Natural killer cell (primary cell): Measurements from ENCODE around the gene DDIT4. TPM values are rescaled to one million over a fixed set of nuclear protein-coding genes. Genes with fewer than 3 reads are reported as not detected.
A peak's percentile ranks its signal among the peaks of the same experiment; 100 is the strongest.

Experiments used
- ATAC-seq, 3 donors: fragments of 150-1000 bp in 2 of 3; fragments of 200-7000 bp in 1 of 3; cut with Tn5 transposase; 1 replicate in 1 of 3; 2 replicates in 2 of 3; pipeline ENCODE4 v1.10.0; 2021; ENCODE audit warnings: mild to moderate bottlenecking in 2 of 3, moderate library complexity in 2 of 3
- DNase-seq, 2 donors: peaks; one replicate each; pipeline versions ENCODE4 v3.0.0 to v3.0.0-alpha.2; 2013 to 2021; ENCODE audit warnings: mixed read lengths in 1 of 2
- H3K27ac ChIP-seq: one replicate; pipeline ENCODE4 v1.5.1; 2013; ENCODE audit warnings: mild to moderate bottlenecking, low read length
- H3K27me3 ChIP-seq: one replicate; pipeline ENCODE4 v1.6.1; 2013; ENCODE audit warnings: low read length; ENCODE audit not compliant: control insufficient read depth, insufficient read depth
- H3K36me3 ChIP-seq: one replicate; pipeline ENCODE4 v1.6.1; 2013; ENCODE audit warnings: low read length; ENCODE audit not compliant: control insufficient read depth, insufficient read depth
- H3K4me1 ChIP-seq: one replicate; pipeline ENCODE4 v1.6.1; 2013; ENCODE audit warnings: low read length; ENCODE audit not compliant: control insufficient read depth, insufficient read depth
- H3K4me3 ChIP-seq: one replicate; pipeline ENCODE4 v1.5.1; 2013; ENCODE audit warnings: low read length
- H3K9me3 ChIP-seq: one replicate; pipeline ENCODE4 v1.6.1; 2013; ENCODE audit warnings: low read length; ENCODE audit not compliant: control insufficient read depth, insufficient read depth
- H3K27ac Mint-ChIP-seq, 2 donors: one replicate each; pipeline ENCODE4 v1.8.0; 2022; ENCODE audit warnings: mild to moderate bottlenecking in 2 of 2, mixed read lengths in 2 of 2, moderate library complexity in 1 of 2
- H3K27me3 Mint-ChIP-seq, 2 donors: one replicate each; pipeline ENCODE4 v1.8.0; 2022; ENCODE audit warnings: low read depth in 2 of 2, mixed read lengths in 2 of 2
- H3K36me3 Mint-ChIP-seq: one replicate; pipeline ENCODE4 v1.8.0; 2022; ENCODE audit warnings: mixed read lengths
- H3K4me1 Mint-ChIP-seq, 2 donors: one replicate each; pipeline ENCODE4 v1.8.0; 2022; ENCODE audit warnings: mixed read lengths in 2 of 2
- H3K4me3 Mint-ChIP-seq: one replicate; pipeline ENCODE4 v1.8.0; 2022; ENCODE audit warnings: mild to moderate bottlenecking, moderate library complexity, mixed read lengths
- H3K9me3 Mint-ChIP-seq, 2 donors: one replicate each; pipeline ENCODE4 v1.8.0; 2022; ENCODE audit warnings: mixed read lengths in 2 of 2
- WGBS: methylation state at CpG from one replicate; pipeline ENCODE4 v1.1.7; 2013; ENCODE audit warnings: missing lambda C conversion rate; ENCODE audit not compliant: insufficient coverage; 5-methylcytosine and 5-hydroxymethylcytosine counted together
- intact Hi-C: fragments of 100-400 bp; cut with micrococcal nuclease; formaldehyde crosslinking; loops from one replicate; pipeline ENCODE4 v1.14.2; 2022
- total RNA-seq, 4 donors: library from RNA; stranded (reverse); fragments of 120-200 nt in 1 of 4; gene quantifications; one replicate each; pipeline versions ENCODE4 v1.2.3 to v1.2.4, GENCODE V29; 2013 to 2022
- TF ChIP-seq, protein P1 (sequence below): fragments of 200-600 bp; IDR thresholded peaks from one replicate; pipeline ENCODE4 v1.8.0; 2022; ENCODE audit warnings: antibody characterized with exemption

DDIT4 gene
- total RNA-seq, 3 donors from 2014 or later (not counting 1 experiment from before 2014, with no cell fraction given) = 174 to 232 (median 200) TPM

DNA sequence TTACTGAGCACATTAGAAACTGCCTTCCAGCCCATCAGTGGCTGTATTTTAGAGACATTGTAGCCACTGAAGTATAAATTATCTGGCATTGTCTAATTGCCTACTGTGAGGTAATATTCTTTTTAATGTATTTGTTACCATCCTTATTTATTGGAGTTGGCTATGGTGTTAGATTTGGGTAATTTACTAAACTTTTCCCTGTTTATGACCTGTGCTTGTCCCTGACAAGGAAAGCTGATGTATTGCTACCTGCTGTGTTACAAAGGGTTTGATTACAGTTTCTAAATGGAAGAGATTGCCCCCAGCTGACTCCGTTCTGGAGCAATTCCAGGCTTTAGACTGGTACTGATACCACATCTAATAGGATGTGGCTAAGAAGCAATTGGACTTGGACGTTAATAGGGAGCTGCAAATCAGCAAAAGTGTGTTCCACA lies 45.4 kb upstream of the DDIT4 start:
- H3K4me1 Mint-ChIP-seq = peaks cover 14 to 30% of the 10 kb centered on the region in 2 donors
- H3K27me3 Mint-ChIP-seq = no peaks in the 10 kb centered on the region
- peak overlapping the region; percentile 5 to 78 for H3K27ac Mint-ChIP-seq
- H3K36me3 Mint-ChIP-seq = peaks cover 14% of the 10 kb centered on the region
- intact Hi-C loops = no loop called here
- TF ChIP-seq, protein P1, sequence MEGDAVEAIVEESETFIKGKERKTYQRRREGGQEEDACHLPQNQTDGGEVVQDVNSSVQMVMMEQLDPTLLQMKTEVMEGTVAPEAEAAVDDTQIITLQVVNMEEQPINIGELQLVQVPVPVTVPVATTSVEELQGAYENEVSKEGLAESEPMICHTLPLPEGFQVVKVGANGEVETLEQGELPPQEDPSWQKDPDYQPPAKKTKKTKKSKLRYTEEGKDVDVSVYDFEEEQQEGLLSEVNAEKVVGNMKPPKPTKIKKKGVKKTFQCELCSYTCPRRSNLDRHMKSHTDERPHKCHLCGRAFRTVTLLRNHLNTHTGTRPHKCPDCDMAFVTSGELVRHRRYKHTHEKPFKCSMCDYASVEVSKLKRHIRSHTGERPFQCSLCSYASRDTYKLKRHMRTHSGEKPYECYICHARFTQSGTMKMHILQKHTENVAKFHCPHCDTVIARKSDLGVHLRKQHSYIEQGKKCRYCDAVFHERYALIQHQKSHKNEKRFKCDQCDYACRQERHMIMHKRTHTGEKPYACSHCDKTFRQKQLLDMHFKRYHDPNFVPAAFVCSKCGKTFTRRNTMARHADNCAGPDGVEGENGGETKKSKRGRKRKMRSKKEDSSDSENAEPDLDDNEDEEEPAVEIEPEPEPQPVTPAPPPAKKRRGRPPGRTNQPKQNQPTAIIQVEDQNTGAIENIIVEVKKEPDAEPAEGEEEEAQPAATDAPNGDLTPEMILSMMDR = no peak
- H3K9me3 Mint-ChIP-seq = no peaks in the 10 kb centered on the region
- H3K4me3 ChIP-seq = no peak overlapping the region
- peaks cover 50% of the 10 kb centered on the region for H3K36me3 ChIP-seq
- no peak overlapping the region for H3K4me3 Mint-ChIP-seq
- WGBS = 84% methylated on average over 2 of the region's 2 CpGs
- H3K27me3 ChIP-seq = no peaks in the 10 kb centered on the region
- ATAC-seq (no peak), DNase-seq (no peak)
- H3K27ac ChIP-seq = no peak overlapping the region
- peaks cover 4% of the 10 kb centered on the region for H3K4me1 ChIP-seq
- H3K9me3 ChIP-seq = no peaks in the 10 kb centered on the region

DNA sequence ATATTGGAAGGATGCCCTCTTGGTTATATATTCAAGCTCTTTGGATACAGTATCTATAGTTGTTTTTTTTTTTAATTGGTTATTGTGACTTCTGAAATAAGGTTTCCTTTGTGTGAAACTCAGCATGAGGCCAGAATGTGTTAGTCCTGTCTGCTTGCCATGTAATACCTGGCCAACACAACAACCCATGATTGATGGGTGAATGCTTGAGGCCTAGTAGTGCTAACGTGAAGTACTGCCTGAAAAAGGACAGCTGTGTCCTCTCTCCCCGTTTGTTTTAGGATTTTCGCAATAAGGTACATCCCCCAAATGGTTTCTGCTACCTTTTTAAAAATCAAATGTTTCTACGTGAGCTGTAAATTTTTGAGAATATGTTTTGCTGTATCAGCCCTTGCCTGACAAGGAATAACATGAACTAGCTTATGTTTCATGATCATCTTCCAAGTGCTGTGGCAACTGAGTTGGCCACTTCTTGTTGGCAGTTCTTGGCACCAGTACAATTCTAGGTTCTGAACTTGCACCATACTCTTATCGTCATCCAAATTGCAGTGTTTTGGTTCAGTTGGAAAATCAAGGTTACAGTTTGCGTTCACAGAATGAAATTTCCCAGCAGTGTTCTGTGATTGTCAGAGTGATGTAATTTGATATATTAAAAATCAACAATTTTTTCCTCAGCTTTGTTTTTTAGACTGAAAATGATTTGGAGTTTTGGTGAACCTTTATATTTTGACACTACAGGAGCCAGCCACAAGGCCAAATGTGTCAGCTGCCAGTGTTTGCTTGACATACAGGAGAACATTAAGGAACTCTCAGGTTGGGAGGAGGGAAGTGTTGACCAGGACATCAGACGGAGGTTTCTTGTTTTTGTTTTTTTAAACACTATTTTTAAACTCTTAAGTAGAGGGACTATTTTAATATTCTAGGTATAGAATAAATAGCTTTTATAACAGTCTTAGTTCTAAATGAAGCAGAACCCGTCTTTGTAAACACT lies 44.2 kb upstream of the DDIT4 start:
- ATAC-seq (no peak), DNase-seq (no peak)
- 90% methylated on average over 7 of the region's 8 CpGs for WGBS
- no peaks in the 10 kb centered on the region for H3K27me3 Mint-ChIP-seq
- intact Hi-C loops = no loop called here
- Histone ChIP-seq H3K27me3 (no peaks in the 10 kb centered on the region), H3K36me3 (peaks cover 56% of the 10 kb centered on the region), H3K4me1 (peaks cover 4% of the 10 kb centered on the region), H3K27ac (no peak overlapping the region), H3K9me3 (no peaks in the 10 kb centered on the region), H3K4me3 (no peak overlapping the region)
- TF ChIP-seq, protein P1 = no peak
- no peaks in the 10 kb centered on the region for H3K9me3 Mint-ChIP-seq
- H3K4me1 Mint-ChIP-seq = peaks cover 14 to 23% of the 10 kb centered on the region in 2 donors
- H3K4me3 Mint-ChIP-seq = no peak overlapping the region
- peak overlapping the region; percentile 5 to 78 for H3K27ac Mint-ChIP-seq
- peaks cover 14% of the 10 kb centered on the region for H3K36me3 Mint-ChIP-seq

DNA sequence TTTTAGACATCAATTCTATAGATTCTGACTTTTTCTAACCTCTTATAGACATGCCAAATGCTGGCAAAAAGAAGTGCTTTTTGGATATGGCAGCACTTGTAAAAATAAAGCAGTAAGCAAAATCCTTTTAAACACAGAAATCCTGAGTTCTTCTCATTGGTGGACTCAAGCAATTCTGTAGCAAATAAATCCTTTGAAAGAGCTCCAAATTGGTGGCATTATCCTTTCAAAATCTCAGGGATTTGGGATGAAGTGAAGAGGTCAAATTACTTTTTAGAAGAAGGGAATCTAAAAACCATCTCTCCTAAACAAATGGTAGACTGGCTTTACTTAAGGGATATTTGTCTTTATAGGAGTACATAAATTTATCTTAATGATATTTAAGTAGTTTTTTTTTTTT lies 40.1 kb upstream of the DDIT4 start:
- intact Hi-C loops = no loop called here
- no peak overlapping the region for H3K27ac Mint-ChIP-seq

More for the DNA sequence above, 40.1 kb upstream of the DDIT4 start:
- DNase-seq (no peak), ATAC-seq (no peak)
- H3K27me3 ChIP-seq = no peaks in the 10 kb centered on the region
- Mint-ChIP-seq H3K27me3 (no peaks in the 10 kb centered on the region), H3K36me3 (peaks cover 14% of the 10 kb centered on the region), H3K4me1 (peaks cover 14 to 16% of the 10 kb centered on the region in 2 donors), H3K4me3 (no peak overlapping the region), H3K9me3 (no peaks in the 10 kb centered on the region)
- no peak overlapping the region for H3K4me3 ChIP-seq
- H3K36me3 ChIP-seq = peaks cover 53% of the 10 kb centered on the region
- no peaks in the 10 kb centered on the region for H3K9me3 ChIP-seq
- H3K27ac ChIP-seq = no peak overlapping the region
- peaks cover under 1% of the 10 kb centered on the region for H3K4me1 ChIP-seq
- TF ChIP-seq, protein P1 = no peak
